ENCODE results near the gene C2CD3.

DNA sequence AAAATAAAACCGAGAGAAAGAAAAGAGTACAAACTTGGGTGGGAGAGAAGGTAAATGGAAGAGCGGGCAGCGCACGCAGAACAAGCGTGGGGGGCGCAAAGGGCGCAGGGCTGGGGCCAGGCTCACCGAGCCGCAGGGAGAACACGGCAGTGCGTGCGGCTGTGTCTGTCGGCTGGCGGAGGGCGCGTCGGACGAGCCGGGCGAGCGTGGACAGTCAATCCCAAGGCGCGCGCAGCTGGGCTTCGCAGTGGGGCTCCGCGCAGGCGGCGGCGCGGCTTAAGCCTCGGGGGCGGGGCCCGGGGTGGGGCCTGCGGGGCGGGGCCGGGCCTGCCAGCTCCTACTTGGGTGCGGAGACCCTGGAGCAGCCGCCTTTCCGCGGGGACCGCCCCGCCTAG, 188.2 kb downstream of the C2CD3 start, which contains the start of gene UCP2:
- no peak for TF ChIP-seq POLR2A (IDR thresholded peaks at IDR 0.05)
- TF ChIP-seq, protein P1, sequence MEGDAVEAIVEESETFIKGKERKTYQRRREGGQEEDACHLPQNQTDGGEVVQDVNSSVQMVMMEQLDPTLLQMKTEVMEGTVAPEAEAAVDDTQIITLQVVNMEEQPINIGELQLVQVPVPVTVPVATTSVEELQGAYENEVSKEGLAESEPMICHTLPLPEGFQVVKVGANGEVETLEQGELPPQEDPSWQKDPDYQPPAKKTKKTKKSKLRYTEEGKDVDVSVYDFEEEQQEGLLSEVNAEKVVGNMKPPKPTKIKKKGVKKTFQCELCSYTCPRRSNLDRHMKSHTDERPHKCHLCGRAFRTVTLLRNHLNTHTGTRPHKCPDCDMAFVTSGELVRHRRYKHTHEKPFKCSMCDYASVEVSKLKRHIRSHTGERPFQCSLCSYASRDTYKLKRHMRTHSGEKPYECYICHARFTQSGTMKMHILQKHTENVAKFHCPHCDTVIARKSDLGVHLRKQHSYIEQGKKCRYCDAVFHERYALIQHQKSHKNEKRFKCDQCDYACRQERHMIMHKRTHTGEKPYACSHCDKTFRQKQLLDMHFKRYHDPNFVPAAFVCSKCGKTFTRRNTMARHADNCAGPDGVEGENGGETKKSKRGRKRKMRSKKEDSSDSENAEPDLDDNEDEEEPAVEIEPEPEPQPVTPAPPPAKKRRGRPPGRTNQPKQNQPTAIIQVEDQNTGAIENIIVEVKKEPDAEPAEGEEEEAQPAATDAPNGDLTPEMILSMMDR (IDR thresholded peaks at IDR 0.05): no peak
